Measurements from ENCODE around the gene RAB3GAP1.
"Not testable (repeated sequence)": the region's sequence is repeated elsewhere in the genome, so short reads cannot be mapped to it uniquely, and the experiment has no call there.

Gene RAB3GAP1

DNA sequence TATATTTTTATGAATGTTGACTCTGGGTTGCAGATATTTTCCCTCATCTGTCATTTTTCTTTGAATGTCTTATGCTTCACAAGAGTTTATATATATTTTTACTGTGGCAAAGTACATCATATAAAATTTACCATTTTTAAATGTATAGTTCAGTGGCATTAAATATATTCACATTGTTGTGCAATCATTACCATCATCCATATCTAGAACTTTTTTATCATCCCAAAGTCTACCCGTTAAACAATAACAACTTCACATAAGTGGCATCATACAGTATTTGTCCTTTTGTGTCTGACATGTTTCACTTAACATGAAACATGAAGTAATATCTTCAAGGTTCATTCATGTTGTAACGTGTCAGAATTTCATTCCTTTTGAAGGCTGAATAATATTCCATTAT, 24.5 kb downstream of the RAB3GAP1 start:
- DNase-seq = no peak
- no peak overlapping the region for H3K4me3 ChIP-seq (ENCODE audit: low read depth, low read length)
- H3K9me3 ChIP-seq = no peaks in the 10 kb centered on the region
- H3K36me3 ChIP-seq = no peaks in the 10 kb centered on the region
- TF ChIP-seq, protein P1, sequence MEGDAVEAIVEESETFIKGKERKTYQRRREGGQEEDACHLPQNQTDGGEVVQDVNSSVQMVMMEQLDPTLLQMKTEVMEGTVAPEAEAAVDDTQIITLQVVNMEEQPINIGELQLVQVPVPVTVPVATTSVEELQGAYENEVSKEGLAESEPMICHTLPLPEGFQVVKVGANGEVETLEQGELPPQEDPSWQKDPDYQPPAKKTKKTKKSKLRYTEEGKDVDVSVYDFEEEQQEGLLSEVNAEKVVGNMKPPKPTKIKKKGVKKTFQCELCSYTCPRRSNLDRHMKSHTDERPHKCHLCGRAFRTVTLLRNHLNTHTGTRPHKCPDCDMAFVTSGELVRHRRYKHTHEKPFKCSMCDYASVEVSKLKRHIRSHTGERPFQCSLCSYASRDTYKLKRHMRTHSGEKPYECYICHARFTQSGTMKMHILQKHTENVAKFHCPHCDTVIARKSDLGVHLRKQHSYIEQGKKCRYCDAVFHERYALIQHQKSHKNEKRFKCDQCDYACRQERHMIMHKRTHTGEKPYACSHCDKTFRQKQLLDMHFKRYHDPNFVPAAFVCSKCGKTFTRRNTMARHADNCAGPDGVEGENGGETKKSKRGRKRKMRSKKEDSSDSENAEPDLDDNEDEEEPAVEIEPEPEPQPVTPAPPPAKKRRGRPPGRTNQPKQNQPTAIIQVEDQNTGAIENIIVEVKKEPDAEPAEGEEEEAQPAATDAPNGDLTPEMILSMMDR (IDR thresholded peaks at IDR 0.05; ENCODE audit: low read depth, low read length) = no peak
- no peaks in the 10 kb centered on the region for H3K4me1 ChIP-seq
- H3K27me3 ChIP-seq = no peaks in the 10 kb centered on the region

DNA sequence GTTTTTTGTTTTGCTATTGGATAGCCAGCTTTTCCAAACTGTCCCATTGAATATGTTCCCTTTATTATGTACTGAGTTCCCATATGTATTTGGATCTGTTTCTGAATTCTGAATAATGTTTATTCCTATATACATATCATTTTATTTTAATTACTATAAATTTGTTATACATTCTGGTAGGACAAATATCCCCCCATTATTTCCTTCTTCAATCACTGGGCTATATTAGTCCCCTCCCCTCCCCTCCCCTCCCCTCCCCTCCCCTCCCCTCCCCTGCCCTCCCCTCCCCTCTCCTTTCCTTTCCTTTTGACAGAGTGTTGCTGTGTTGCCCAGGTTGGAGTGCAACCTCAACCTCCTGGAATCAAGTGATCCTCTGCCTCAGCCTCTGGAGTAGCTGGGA, 26.3 kb downstream of the RAB3GAP1 start:
- Histone ChIP-seq H3K27me3 (no peaks in the 10 kb centered on the region), H3K4me3 (ENCODE audit: low read depth, low read length) (no peak overlapping the region), H3K36me3 (no peaks in the 10 kb centered on the region), H3K9me3 (no peaks in the 10 kb centered on the region), H3K4me1 (no peaks in the 10 kb centered on the region)
- no peak for DNase-seq
- TF ChIP-seq, protein P1 (IDR thresholded peaks at IDR 0.05; ENCODE audit: low read depth, low read length) = no peak

DNA sequence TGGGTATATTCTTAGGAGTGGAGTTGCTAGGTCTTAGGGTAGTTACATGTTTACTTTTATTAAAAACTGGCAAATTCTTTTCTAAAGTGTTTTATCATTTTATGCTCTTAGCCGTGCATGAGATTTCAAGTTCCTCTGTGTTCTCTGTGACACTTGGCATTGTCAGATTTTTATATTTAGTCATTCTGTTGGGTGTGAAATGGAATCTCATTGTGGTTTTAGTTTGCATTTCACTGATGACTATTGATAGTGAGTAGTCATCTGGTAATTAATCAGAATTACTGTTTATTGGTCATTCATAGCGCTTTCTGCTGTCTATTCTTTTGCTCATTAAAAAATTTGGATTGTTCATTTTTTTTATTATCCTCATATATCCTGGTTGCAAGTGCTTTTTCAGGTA, 34.1 kb downstream of the RAB3GAP1 start:
- Histone ChIP-seq H3K27me3 (no peaks in the 10 kb centered on the region), H3K9me3 (no peaks in the 10 kb centered on the region), H3K4me1 (no peaks in the 10 kb centered on the region), H3K36me3 (no peaks in the 10 kb centered on the region), H3K4me3 (ENCODE audit: low read depth, low read length) (no peak overlapping the region)
- no peak for DNase-seq
- TF ChIP-seq, protein P1 (IDR thresholded peaks at IDR 0.05; ENCODE audit: low read depth, low read length) = no peak

DNA sequence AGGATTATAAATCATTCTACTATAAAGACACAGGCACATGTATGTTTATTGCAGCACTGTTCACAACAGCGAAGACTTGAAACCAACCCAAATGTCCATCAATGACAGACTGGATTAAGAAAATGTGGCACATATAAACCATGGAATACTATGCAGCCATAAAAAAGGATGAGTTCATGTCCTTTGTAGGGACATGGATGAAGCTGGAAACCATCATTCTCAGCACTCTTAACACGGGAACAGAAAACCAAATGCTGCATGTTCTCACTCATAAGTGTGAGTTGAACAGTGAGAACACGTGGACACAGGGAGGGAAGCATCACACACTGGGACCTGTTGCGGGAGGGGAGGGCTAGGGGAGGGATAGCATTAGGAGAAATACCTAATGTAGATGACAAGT, 37.5 kb downstream of the RAB3GAP1 start:
- not testable (repeated sequence) for H3K4me3 ChIP-seq (ENCODE audit: low read depth, low read length); H3K4me1 ChIP-seq; H3K27me3 ChIP-seq; DNase-seq; H3K9me3 ChIP-seq; H3K36me3 ChIP-seq

DNA sequence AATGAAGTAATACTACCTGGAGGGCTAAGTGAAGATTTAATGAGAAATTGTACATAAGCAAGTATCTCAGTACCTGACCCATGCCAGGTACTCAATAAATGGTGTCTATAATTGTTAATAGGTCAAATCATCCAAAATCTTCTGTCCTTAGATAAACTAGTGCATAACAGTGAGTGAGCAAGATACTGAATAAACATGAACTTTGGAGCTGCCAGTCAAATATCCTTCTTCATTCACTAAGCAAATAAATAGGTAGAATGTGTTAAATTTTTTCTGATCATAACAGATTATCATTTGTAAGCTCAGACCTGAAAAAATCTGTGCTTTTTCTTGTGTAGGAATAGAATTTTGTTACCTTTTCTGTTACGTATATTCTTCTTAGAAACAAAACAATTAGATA, 39.6 kb downstream of the RAB3GAP1 start:
- no peaks in the 10 kb centered on the region for H3K4me1 ChIP-seq
- no peak for DNase-seq

DNA sequence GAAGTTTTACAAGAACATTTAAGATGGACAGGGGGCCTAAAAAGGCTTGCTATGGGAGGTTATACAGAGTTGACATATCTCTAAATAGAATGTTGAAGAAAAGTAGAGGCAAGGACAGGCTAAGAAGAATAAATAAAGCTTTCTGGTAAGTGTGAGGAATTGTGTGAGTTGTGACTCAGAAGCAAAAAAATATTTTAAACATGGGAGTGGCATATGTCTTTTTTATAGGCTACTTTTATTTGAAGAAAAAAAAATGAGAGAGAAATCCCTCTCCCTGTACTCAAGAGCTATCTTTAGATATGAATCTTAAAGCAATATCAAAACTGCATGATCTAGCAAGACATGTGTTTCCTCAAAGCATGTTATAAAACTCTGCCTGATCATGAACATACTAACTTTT, 41.1 kb downstream of the RAB3GAP1 start:
- no peaks in the 10 kb centered on the region for H3K27me3 ChIP-seq
- TF ChIP-seq, protein P1 (IDR thresholded peaks at IDR 0.05; ENCODE audit: low read depth, low read length) = no peak
- no peak for DNase-seq
- H3K9me3 ChIP-seq = no peaks in the 10 kb centered on the region
- no peaks in the 10 kb centered on the region for H3K36me3 ChIP-seq
- no peaks in the 10 kb centered on the region for H3K4me1 ChIP-seq
- no peak overlapping the region for H3K4me3 ChIP-seq (ENCODE audit: low read depth, low read length)

More for the DNA sequence above, 39.6 kb downstream of the RAB3GAP1 start:
- Histone ChIP-seq H3K9me3 (no peaks in the 10 kb centered on the region), H3K4me3 (ENCODE audit: low read depth, low read length) (no peak overlapping the region), H3K27me3 (no peaks in the 10 kb centered on the region), H3K36me3 (no peaks in the 10 kb centered on the region)
- TF ChIP-seq, protein P1 (IDR thresholded peaks at IDR 0.05; ENCODE audit: low read depth, low read length) = no peak

All from BE2C (cell line).